HepG2 (cell line): ENCODE measurements around the gene RPLP1. TPM values are rescaled to one million over a fixed set of nuclear protein-coding genes. Genes with fewer than 3 reads are reported as not detected.

Source experiments
- ATAC-seq: fragments of 200-7000 bp; cut with Tn5 transposase; 3 replicates; pipeline ENCODE4 v1.9.1; 2020; ENCODE audit warnings: mild to moderate bottlenecking, moderate library complexity
- BruUV-seq: library from RNA; stranded (reverse); fragments of 400-500 nt; replicated peaks from 2 replicates; lab custom pipeline; 2021; lab: Mats Ljungman, UMichigan
- CTCF ChIA-PET: fragments of 300-600 bp; formaldehyde crosslinking; extraction: SDS; loops from one replicate; lab custom pipeline; 2021; ENCODE audit warnings: low total read pairs, inconsistent platforms, low intra/inter-chr PET ratio; lab: Yijun Ruan, JAX
- POLR2A ChIA-PET: fragments of 350-600 bp; sonication (Branson Sonifier 250); formaldehyde crosslinking; loops from one replicate; lab custom pipeline; 2020; ENCODE audit warnings: antibody characterized with exemption, inconsistent platforms; lab: Yijun Ruan, JAX
- DNase-seq: peaks from one replicate; pipeline ENCODE4 v3.0.0-alpha.2; 2015; ENCODE audit warnings: low spot score
- FAIRE-seq: peaks from 3 replicates; lab custom pipeline; 2011; peaks lifted over from hg19 to GRCh38; lab: Jason Lieb, UNC
- H2AFZ ChIP-seq: one replicate; pipeline ENCODE4 v1.6.1; 2011; ENCODE audit warnings: low read length, inconsistent platforms
- H3K27ac ChIP-seq: fragments of 300-600 bp; 3 replicates; pipeline ENCODE4 v1.8.0; 2011; ENCODE audit warnings: mixed run types, mild to moderate bottlenecking, mixed read lengths, low read length, inconsistent platforms; ENCODE audit not compliant: insufficient read depth; ENCODE audit errors: extremely low read length
- H3K27me3 ChIP-seq, 2 experiments: fragments of 200-600 bp in 1 of 2; 2 replicates in 1 of 2; 3 replicates in 1 of 2; pipeline versions ENCODE4 v1.6.0 to v1.8.0; 2011; ENCODE audit warnings: low read length in 2 of 2, mild to moderate bottlenecking in 2 of 2, moderate library complexity in 2 of 2, inconsistent platforms in 1 of 2; ENCODE audit not compliant: insufficient read depth in 2 of 2, control insufficient read depth in 1 of 2
- H3K36me3 ChIP-seq, 2 experiments: fragments of 200-600 bp in 1 of 2; replicated peaks in 1 of 2; 2 replicates in 1 of 2; 3 replicates in 1 of 2; pipeline versions ENCODE4 v1.5.1 to v1.8.0; 2011; ENCODE audit warnings: low read length in 2 of 2, inconsistent platforms in 1 of 2; ENCODE audit not compliant: insufficient read depth in 2 of 2, control insufficient read depth in 1 of 2
- H3K4me1 ChIP-seq: 2 replicates; pipeline ENCODE4 v1.5.1; 2012; ENCODE audit warnings: low read length, inconsistent platforms; ENCODE audit not compliant: insufficient read depth
- H3K4me2 ChIP-seq: 2 replicates; pipeline ENCODE4 v1.6.0; 2011; ENCODE audit warnings: low read depth, low read length, inconsistent platforms
- H3K4me3 ChIP-seq, 3 experiments: fragments of 200-600 bp in 1 of 3; sonication (generic), shearing (Covaris generic) in 1 of 3; replicated peaks in 1 of 3; 2 replicates each; pipeline ENCODE4 v1.5.1; 2011 to 2016; ENCODE audit warnings: low read length in 3 of 3, inconsistent platforms in 2 of 3, low read depth in 2 of 3, mild to moderate bottlenecking in 2 of 3, control low read depth in 1 of 3, mixed read lengths in 1 of 3; ENCODE audit not compliant: insufficient read depth in 1 of 3
- H3K79me2 ChIP-seq: one replicate; pipeline ENCODE4 v1.6.1; 2011; ENCODE audit warnings: low read length, inconsistent platforms; ENCODE audit not compliant: insufficient read depth
- H3K9ac ChIP-seq: 2 replicates; pipeline ENCODE4 v1.6.0; 2011; ENCODE audit warnings: mild to moderate bottlenecking, low read depth, low read length, inconsistent platforms; ENCODE audit not compliant: insufficient read depth
- H3K9me3 ChIP-seq: 2 replicates; pipeline ENCODE4 v1.5.1; 2012; ENCODE audit warnings: mild to moderate bottlenecking, low read length
- H4K20me1 ChIP-seq: 2 replicates; pipeline ENCODE4 v1.6.0; 2011; ENCODE audit warnings: inconsistent platforms, mild to moderate bottlenecking, low read length, moderate library complexity; ENCODE audit not compliant: insufficient read depth
- ATAD3A ChIP-seq: sonication (generic); formaldehyde crosslinking; IDR thresholded peaks from 2 replicates; pipeline ENCODE4 v1.4.0; 2020; ENCODE audit warnings: missing genetic modification reagents
- CHD4 ChIP-seq: fragments of 200-600 bp; sonication (generic); IDR thresholded peaks from 2 replicates; pipeline ENCODE4 v1.7.0; 2017; ENCODE audit warnings: mild to moderate bottlenecking, low read length, borderline replicate concordance
- EEA1 ChIP-seq: sonication (generic); formaldehyde crosslinking; IDR thresholded peaks from 2 replicates; pipeline ENCODE4 v1.5.1; 2020; ENCODE audit warnings: mild to moderate bottlenecking, missing genetic modification reagents, borderline replicate concordance
- KLF13 ChIP-seq: sonication (generic); formaldehyde crosslinking; IDR thresholded peaks from 2 replicates; pipeline ENCODE4 v1.4.0; 2020; ENCODE audit warnings: mild to moderate bottlenecking, missing genetic modification reagents
- SP4 ChIP-seq: sonication (generic); formaldehyde crosslinking; IDR thresholded peaks from 2 replicates; pipeline ENCODE4 v1.8.1; 2023; ENCODE audit warnings: mild to moderate bottlenecking, missing genetic modification reagents
- TERF1 ChIP-seq: sonication (generic); formaldehyde crosslinking; IDR thresholded peaks from 2 replicates; pipeline ENCODE4 v1.8.0; 2022; ENCODE audit warnings: mild to moderate bottlenecking, missing genetic modification reagents, moderate library complexity
- ZBED4 ChIP-seq: sonication (generic); formaldehyde crosslinking; IDR thresholded peaks from 2 replicates; pipeline ENCODE4 v1.4.0; 2020; ENCODE audit warnings: missing genetic modification reagents, borderline replicate concordance
- ZNF20 ChIP-seq: sonication (generic); formaldehyde crosslinking; IDR thresholded peaks from 2 replicates; pipeline ENCODE4 v1.4.0; 2020; ENCODE audit warnings: mild to moderate bottlenecking, moderate library complexity, missing genetic modification reagents
- ZXDC ChIP-seq: sonication (generic); formaldehyde crosslinking; IDR thresholded peaks from 2 replicates; pipeline ENCODE4 v1.5.0; 2020; ENCODE audit warnings: mild to moderate bottlenecking, missing genetic modification reagents
- WGBS: methylation state at CpG from one replicate; pipeline ENCODE4 v1.1.6; 2017; ENCODE audit warnings: low lambda C conversion rate; 5-methylcytosine and 5-hydroxymethylcytosine counted together
- in situ Hi-C: cut with HindIII; loops from 2 replicates; pipeline ENCODE4 v1.10.0; 2017; ENCODE audit warnings: low pct_unique_long_range_greater_than_20kb; ENCODE audit not compliant: extremely low pct_ligation_motif_present
- intact Hi-C: fragments of 100-400 bp; cut with micrococcal nuclease; formaldehyde crosslinking; loops from one replicate; pipeline ENCODE4 v1.10.0; 2022; ENCODE audit not compliant: unreplicated experiment
- polyA plus RNA-seq, 8 experiments: library from polyadenylated mRNA; depleted of rRNA in 3 of 8; stranded (reverse) in 7 of 8; unstranded in 1 of 8; fragments of >200 nt; fragmentation: Illumina TruSeq in 4 of 8; extraction: Trizol in 4 of 8; gene quantifications; 2 replicates each; pipeline versions ENCODE4 v1.2.1 to v1.2.3, GENCODE V29; 2011 to 2016; ENCODE audit warnings: low read depth in 4 of 8, missing spikeins in 1 of 8, mixed read lengths in 1 of 8; ENCODE audit not compliant: insufficient read depth in 1 of 8
- total RNA-seq, 5 experiments: library from RNA; depleted of rRNA; stranded (reverse); fragments of >200 nt; fragmentation: Illumina TruSeq; extraction: Trizol; gene quantifications; 2 replicates each; pipeline ENCODE4 v1.2.3, GENCODE V29; 2016; ENCODE audit warnings: low read depth in 1 of 5
- TF ChIP-seq, protein P1 (sequence below): sonication (generic); formaldehyde crosslinking; conservative IDR thresholded peaks from 2 replicates; pipeline ENCODE4 v1.4.0; 2020; ENCODE audit warnings: missing genetic modification reagents

The RPLP1 gene
- total and polyA plus RNA-seq, 2 of the 13 experiments (the other 11 are each of a cell fraction or from before 2014, with no cell fraction given): 817 to 929 TPM

GRCh38 chr15:69466733-69467132 is 14.1 kb downstream of the RPLP1 start:
- TF ChIP-seq ZNF20 (CRISPR knock-in tag) (no peak), ZBED4 (no peak), SP4 (CRISPR knock-in tag) (no peak), ATAD3A (no peak), KLF13 (CRISPR knock-in tag) (no peak), TERF1 (CRISPR knock-in tag) (no peak), ZXDC (CRISPR knock-in tag) (no peak), CHD4 (no peak), EEA1 (CRISPR knock-in tag) (no peak)
- TF ChIP-seq, protein P1, sequence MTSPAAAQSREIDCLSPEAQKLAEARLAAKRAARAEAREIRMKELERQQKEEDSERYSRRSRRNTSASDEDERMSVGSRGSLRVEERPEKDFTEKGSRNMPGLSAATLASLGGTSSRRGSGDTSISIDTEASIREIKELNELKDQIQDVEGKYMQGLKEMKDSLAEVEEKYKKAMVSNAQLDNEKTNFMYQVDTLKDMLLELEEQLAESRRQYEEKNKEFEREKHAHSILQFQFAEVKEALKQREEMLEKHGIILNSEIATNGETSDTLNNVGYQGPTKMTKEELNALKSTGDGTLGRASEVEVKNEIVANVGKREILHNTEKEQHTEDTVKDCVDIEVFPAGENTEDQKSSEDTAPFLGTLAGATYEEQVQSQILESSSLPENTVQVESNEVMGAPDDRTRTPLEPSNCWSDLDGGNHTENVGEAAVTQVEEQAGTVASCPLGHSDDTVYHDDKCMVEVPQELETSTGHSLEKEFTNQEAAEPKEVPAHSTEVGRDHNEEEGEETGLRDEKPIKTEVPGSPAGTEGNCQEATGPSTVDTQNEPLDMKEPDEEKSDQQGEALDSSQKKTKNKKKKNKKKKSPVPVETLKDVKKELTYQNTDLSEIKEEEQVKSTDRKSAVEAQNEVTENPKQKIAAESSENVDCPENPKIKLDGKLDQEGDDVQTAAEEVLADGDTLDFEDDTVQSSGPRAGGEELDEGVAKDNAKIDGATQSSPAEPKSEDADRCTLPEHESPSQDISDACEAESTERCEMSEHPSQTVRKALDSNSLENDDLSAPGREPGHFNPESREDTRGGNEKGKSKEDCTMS (CRISPR knock-in tag): no peak
- FAIRE-seq (no peak), ATAC-seq (no peak), DNase-seq (no peak)
- no TSS peak for BruUV-seq
- Histone ChIP-seq H3K4me2 (no peak overlapping the region), H3K36me3 (no peaks in the 10 kb centered on the region), H3K9ac (no peak overlapping the region), H4K20me1 (no peaks in the 10 kb centered on the region), H3K4me1 (peaks cover 18% of the 10 kb centered on the region), H3K79me2 (no peaks in the 10 kb centered on the region), H2AFZ (no peak overlapping the region), H3K27ac (no peak overlapping the region), H3K4me3 (no peak overlapping the region), H3K9me3 (no peaks in the 10 kb centered on the region), H3K27me3 (peaks cover 6 to 36% of the 10 kb centered on the region in 2 experiments)
- ChIA-PET CTCF (interaction anchor here (1.4 kb wide), 1 partner anchor 11 kb away, joined by 3 read pairs; no protein-coding TSS in a partner anchor), POLR2A (interaction anchor here (2.3 kb wide), 1 partner anchor 15 kb away, joined by 12 read pairs; the partner anchor contains the start of gene RPLP1)
- intact Hi-C loops: no loop called here
- WGBS: 20% methylated on average over 2 of the region's 2 CpGs
- in situ Hi-C loops: loop anchor here (25.0 kb wide), 2 partner anchors 621 to 654 kb away; partner anchors contain the start of genes ANP32A and TLE3
